Endothelial cell of umbilical vein (primary cell): ENCODE results near the gene ZBTB33. TPM values are rescaled to one million over a fixed set of nuclear protein-coding genes. Genes with fewer than 3 reads are reported as not detected.

Experiments
- BruUV-seq: library from RNA; stranded (reverse); fragments of 400-500 nt; replicated peaks from 2 replicates; lab custom pipeline; 2021; lab: Mats Ljungman, UMichigan
- CTCF ChIA-PET: fragments of 300-600, 350-600 bp; sonication (Branson Sonifier 250); formaldehyde crosslinking; loops from one replicate; lab custom pipeline; 2021; ENCODE audit warnings: antibody characterized with exemption, inconsistent platforms; lab: Charles Lee
- POLR2A ChIA-PET: fragments of 300-600, 350-600 bp; sonication (Branson Sonifier 250); formaldehyde crosslinking; loops from one replicate; lab custom pipeline; 2021; ENCODE audit warnings: antibody characterized with exemption, inconsistent platforms; lab: Charles Lee
- DNase-seq: peaks from one replicate; pipeline ENCODE4 v3.0.0-alpha.2; 2011; ENCODE audit warnings: low read depth, low spot score
- FAIRE-seq: peaks from 2 replicates; lab custom pipeline; 2011; peaks lifted over from hg19 to GRCh38; lab: Jason Lieb, UNC
- H2AFZ ChIP-seq: 2 replicates; pipeline ENCODE4 v1.6.0; 2012; ENCODE audit warnings: low read depth, low read length, control low read depth, inconsistent platforms
- H3K27ac ChIP-seq: 2 replicates; pipeline ENCODE4 v1.5.1; 2011; ENCODE audit warnings: low read depth, mild to moderate bottlenecking, control low read depth, low read length, moderate library complexity; ENCODE audit not compliant: insufficient read depth
- H3K27me3 ChIP-seq, 2 experiments: 2 replicates each; pipeline versions ENCODE4 v1.6.0 to v1.6.1; 2011; ENCODE audit warnings: low read length in 2 of 2, mixed read lengths in 1 of 2; ENCODE audit not compliant: control insufficient read depth in 2 of 2, insufficient read depth in 2 of 2
- H3K36me3 ChIP-seq, 2 experiments: 2 replicates in 1 of 2; 3 replicates in 1 of 2; pipeline ENCODE4 v1.5.1; 2011; ENCODE audit warnings: low read length in 2 of 2, mild to moderate bottlenecking in 1 of 2, moderate library complexity in 1 of 2; ENCODE audit not compliant: control insufficient read depth in 2 of 2, insufficient read depth in 2 of 2; ENCODE audit errors: extremely low read depth in 1 of 2
- H3K4me1 ChIP-seq: 3 replicates; pipeline ENCODE4 v1.5.1; 2011; ENCODE audit warnings: mild to moderate bottlenecking, low read length; ENCODE audit not compliant: control insufficient read depth, insufficient read depth; ENCODE audit errors: extremely low read depth
- H3K4me2 ChIP-seq: 2 replicates; pipeline ENCODE4 v1.6.1; 2011; ENCODE audit warnings: low read length, control low read depth, mixed read lengths; ENCODE audit not compliant: insufficient read depth
- H3K4me3 ChIP-seq, 3 experiments: fragments of 200-600 bp in 1 of 3; sonication (generic), shearing (Covaris generic) in 1 of 3; replicated peaks in 1 of 3; 2 replicates each; pipeline ENCODE4 v1.5.1; 2011 to 2016; ENCODE audit warnings: control low read depth in 3 of 3, low read length in 3 of 3, mild to moderate bottlenecking in 2 of 3, inconsistent platforms in 1 of 3, low read depth in 1 of 3, moderate library complexity in 1 of 3; ENCODE audit not compliant: insufficient read depth in 1 of 3
- H3K79me2 ChIP-seq: 2 replicates; pipeline ENCODE4 v1.6.0; 2012; ENCODE audit warnings: low read length, inconsistent platforms; ENCODE audit not compliant: control insufficient read depth, insufficient read depth
- H3K9ac ChIP-seq: replicated peaks from 2 replicates; pipeline ENCODE3; 2011; ENCODE audit warnings: low read length, control low read depth; ENCODE audit not compliant: insufficient read depth; ENCODE audit errors: extremely low read depth
- H3K9me1 ChIP-seq: replicated peaks from 3 replicates; pipeline ENCODE4 v1.6.0; 2011; ENCODE audit warnings: mild to moderate bottlenecking, low read length; ENCODE audit not compliant: control insufficient read depth, insufficient read depth; ENCODE audit errors: extremely low read depth
- H3K9me3 ChIP-seq: replicated peaks from 2 replicates; pipeline ENCODE4 v1.5.1; 2012; ENCODE audit warnings: low read length, inconsistent platforms; ENCODE audit not compliant: control insufficient read depth, insufficient read depth
- H4K20me1 ChIP-seq: replicated peaks from 2 replicates; pipeline ENCODE3; 2011; ENCODE audit warnings: mild to moderate bottlenecking, low read length; ENCODE audit not compliant: control insufficient read depth, insufficient read depth; ENCODE audit errors: extremely low read depth
- CTCF ChIP-seq, 2 donors: IDR thresholded peaks; 1 replicate in 1 of 2; 2 replicates in 1 of 2; pipeline ENCODE4 v1.5.1; 2011; ENCODE audit warnings: low read length in 2 of 2, mild to moderate bottlenecking in 2 of 2, moderate library complexity in 2 of 2, control low read depth in 1 of 2, inconsistent platforms in 1 of 2, low read depth in 1 of 2; ENCODE audit not compliant: insufficient read depth in 1 of 2; ENCODE audit errors: extremely low read depth in 1 of 2
- EZH2 ChIP-seq: IDR thresholded peaks from 2 replicates; pipeline ENCODE4 v1.6.1; 2012; ENCODE audit warnings: borderline replicate concordance, low read depth, mild to moderate bottlenecking, moderate library complexity, low read length, inconsistent platforms; ENCODE audit not compliant: severe bottlenecking
- FOS ChIP-seq: IDR thresholded peaks from 2 replicates; pipeline ENCODE4 v1.6.1; 2011; ENCODE audit warnings: mild to moderate bottlenecking, low read length, moderate library complexity, borderline replicate concordance; ENCODE audit not compliant: insufficient read depth
- JUN ChIP-seq: IDR thresholded peaks from 2 replicates; pipeline ENCODE4 v1.6.1; 2011; ENCODE audit warnings: borderline replicate concordance, low read depth; ENCODE audit not compliant: insufficient read length, insufficient read depth
- MAX ChIP-seq: IDR thresholded peaks from 2 replicates; pipeline ENCODE4 v1.6.1; 2011; ENCODE audit not compliant: insufficient read depth, insufficient read length
- MYC ChIP-seq: IDR thresholded peaks from one replicate; pipeline ENCODE4 v1.6.1; 2011; ENCODE audit warnings: mild to moderate bottlenecking, low read depth, low read length
- POLR2A ChIP-seq: IDR thresholded peaks from 2 replicates; pipeline ENCODE4 v1.6.1; 2012; ENCODE audit warnings: low read depth, mild to moderate bottlenecking, control low read depth, low read length
- POLR2AphosphoS5 ChIP-seq: IDR thresholded peaks from 2 replicates; pipeline ENCODE4 v1.6.1; 2012; ENCODE audit warnings: low read depth, mild to moderate bottlenecking, control low read depth, low read length, moderate library complexity; ENCODE audit not compliant: insufficient read depth
- dilution Hi-C: fragments of 300-500 bp; cut with MboI; formaldehyde crosslinking; loops from one replicate; pipeline ENCODE4 v1.15.0; 2019; ENCODE audit warnings: low sequenced_read_pairs; ENCODE audit not compliant: extremely low pct_ligation_motif_present
- intact Hi-C: fragments of 100-400 bp; cut with micrococcal nuclease; formaldehyde crosslinking; loops from one replicate; pipeline ENCODE4 v1.10.0; 2022
- polyA plus RNA-seq, 4 experiments: library from polyadenylated mRNA; depleted of rRNA in 3 of 4; stranded (reverse) in 3 of 4; unstranded in 1 of 4; fragments of >200 nt; gene quantifications; 2 replicates each; pipeline versions ENCODE4 v1.2.1 to v1.2.3, GENCODE V29; 2011 to 2012; ENCODE audit warnings: missing spikeins in 1 of 4
- total RNA-seq: library from RNA; stranded (reverse); gene quantifications from 2 replicates; pipeline ENCODE4 v1.2.3, GENCODE V29; 2021

ZBTB33 gene
- total and polyA plus RNA-seq, 2 donors (not counting 3 experiments of a cell fraction or from before 2014, with no cell fraction given): 3.7 to 16.3 TPM

- no peak overlapping the region for H3K9ac ChIP-seq
- H3K27ac ChIP-seq: no peak overlapping the region
- no peak for TF ChIP-seq POLR2A
- TF ChIP-seq MAX: no peak
- TF ChIP-seq EZH2: no peak
- no peak for TF ChIP-seq POLR2AphosphoS5
- TF ChIP-seq MYC: no peak
- no peak for TF ChIP-seq JUN
- dilution Hi-C loops (no loop called here), intact Hi-C loops (no loop called here)
- H3K4me2 ChIP-seq: no peak overlapping the region
- ChIA-PET POLR2A (no interaction called here), CTCF (interaction anchor here (0.9 to 1.7 kb wide), 2 partner anchors 36 to 49 kb away, joined by 3 to 4 read pairs; no protein-coding TSS in a partner anchor)
- no peak overlapping the region for H3K4me3 ChIP-seq
- no peak for FAIRE-seq
- no peaks in the 10 kb centered on the region for H4K20me1 ChIP-seq
- no peaks in the 10 kb centered on the region for H3K9me3 ChIP-seq
- no peaks in the 10 kb centered on the region for H3K4me1 ChIP-seq
- DNase-seq: no peak
- H3K27me3 ChIP-seq: peaks cover 4 to 6% of the 10 kb centered on the region in 2 experiments
- BruUV-seq: no TSS peak
- H3K36me3 ChIP-seq: no peaks in the 10 kb centered on the region
- H2AFZ ChIP-seq: no peak overlapping the region
- H3K79me2 ChIP-seq: no peaks in the 10 kb centered on the region
- no peaks in the 10 kb centered on the region for H3K9me1 ChIP-seq
Observed at GRCh38 chrX:120299928-120300327, 49.3 kb downstream of the ZBTB33 start.

- Histone ChIP-seq H3K9ac (no peak overlapping the region), H3K4me2 (no peak overlapping the region), H3K27ac (no peak overlapping the region), H3K36me3 (no peaks in the 10 kb centered on the region), H3K9me3 (no peaks in the 10 kb centered on the region), H3K9me1 (no peaks in the 10 kb centered on the region), H2AFZ (no peak overlapping the region), H4K20me1 (no peaks in the 10 kb centered on the region), H3K79me2 (no peaks in the 10 kb centered on the region), H3K4me1 (no peaks in the 10 kb centered on the region), H3K27me3 (peaks cover 6% of the 10 kb centered on the region in 2 experiments), H3K4me3 (no peak overlapping the region)
- no peak for FAIRE-seq
- no TSS peak for BruUV-seq
- TF ChIP-seq JUN (no peak), MYC (no peak), CTCF (IDR thresholded peaks at IDR 0.05; ENCODE audit: extremely low read depth in 1 of 2, insufficient read depth in 1 of 2, low read depth in 1 of 2, low read length in 2 of 2) (no peak), FOS (no peak), POLR2AphosphoS5 (no peak), MAX (no peak)
- ChIA-PET CTCF (no interaction called here), POLR2A (no interaction called here)
- DNase-seq: no peak
- intact Hi-C loops (no loop called here), dilution Hi-C loops (no loop called here)
Observed at GRCh38 chrX:120301497-120301896, 50.9 kb downstream of the ZBTB33 start.
